ENCODE results near the gene SCAMP4. TPM values are rescaled to one million over a fixed set of nuclear protein-coding genes. Genes with fewer than 3 reads are reported as not detected.

SCAMP4 gene
- total and polyA plus RNA-seq, 9 of the 15 experiments (the other 6 are each of a cell fraction or from before 2014, with no cell fraction given): 0.81 to 45.9 (median 12.8) TPM

- TF ChIP-seq, protein P1, sequence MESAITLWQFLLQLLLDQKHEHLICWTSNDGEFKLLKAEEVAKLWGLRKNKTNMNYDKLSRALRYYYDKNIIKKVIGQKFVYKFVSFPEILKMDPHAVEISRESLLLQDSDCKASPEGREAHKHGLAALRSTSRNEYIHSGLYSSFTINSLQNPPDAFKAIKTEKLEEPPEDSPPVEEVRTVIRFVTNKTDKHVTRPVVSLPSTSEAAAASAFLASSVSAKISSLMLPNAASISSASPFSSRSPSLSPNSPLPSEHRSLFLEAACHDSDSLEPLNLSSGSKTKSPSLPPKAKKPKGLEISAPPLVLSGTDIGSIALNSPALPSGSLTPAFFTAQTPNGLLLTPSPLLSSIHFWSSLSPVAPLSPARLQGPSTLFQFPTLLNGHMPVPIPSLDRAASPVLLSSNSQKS (CRISPR knock-in tag; IDR thresholded peaks at IDR 0.05): no peak
- TF ChIP-seq ZBTB11 (CRISPR knock-in tag; IDR thresholded peaks at IDR 0.05): no peak
- TF ChIP-seq SRF (CRISPR knock-in tag; IDR thresholded peaks at IDR 0.05): peak in 1 of 2 experiments; percentile 13; a peak in 1 of 4 replicates
- TF ChIP-seq ATF1 (CRISPR knock-in tag; IDR thresholded peaks at IDR 0.05): no peak
- TF ChIP-seq ATF1 (tag; IDR thresholded peaks at IDR 0.05): peak; percentile 26; the same call in 1 of the 2 replicates
- TF ChIP-seq, protein P2, sequence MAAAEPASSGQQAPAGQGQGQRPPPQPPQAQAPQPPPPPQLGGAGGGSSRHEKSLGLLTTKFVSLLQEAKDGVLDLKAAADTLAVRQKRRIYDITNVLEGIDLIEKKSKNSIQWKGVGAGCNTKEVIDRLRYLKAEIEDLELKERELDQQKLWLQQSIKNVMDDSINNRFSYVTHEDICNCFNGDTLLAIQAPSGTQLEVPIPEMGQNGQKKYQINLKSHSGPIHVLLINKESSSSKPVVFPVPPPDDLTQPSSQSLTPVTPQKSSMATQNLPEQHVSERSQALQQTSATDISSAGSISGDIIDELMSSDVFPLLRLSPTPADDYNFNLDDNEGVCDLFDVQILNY (CRISPR knock-in tag; IDR thresholded peaks at IDR 0.05): no peak
- peak; percentile 28 for TF ChIP-seq TBP (optimal IDR thresholded peaks at IDR 0.05; ENCODE audit: low read depth, low read length)
- 0 out of 2 replicates have a peak, but pooled peaks have one; percentile 14 for TF ChIP-seq EGR1 (conservative IDR thresholded peaks at IDR 0.05)
- TF ChIP-seq, protein P3, sequence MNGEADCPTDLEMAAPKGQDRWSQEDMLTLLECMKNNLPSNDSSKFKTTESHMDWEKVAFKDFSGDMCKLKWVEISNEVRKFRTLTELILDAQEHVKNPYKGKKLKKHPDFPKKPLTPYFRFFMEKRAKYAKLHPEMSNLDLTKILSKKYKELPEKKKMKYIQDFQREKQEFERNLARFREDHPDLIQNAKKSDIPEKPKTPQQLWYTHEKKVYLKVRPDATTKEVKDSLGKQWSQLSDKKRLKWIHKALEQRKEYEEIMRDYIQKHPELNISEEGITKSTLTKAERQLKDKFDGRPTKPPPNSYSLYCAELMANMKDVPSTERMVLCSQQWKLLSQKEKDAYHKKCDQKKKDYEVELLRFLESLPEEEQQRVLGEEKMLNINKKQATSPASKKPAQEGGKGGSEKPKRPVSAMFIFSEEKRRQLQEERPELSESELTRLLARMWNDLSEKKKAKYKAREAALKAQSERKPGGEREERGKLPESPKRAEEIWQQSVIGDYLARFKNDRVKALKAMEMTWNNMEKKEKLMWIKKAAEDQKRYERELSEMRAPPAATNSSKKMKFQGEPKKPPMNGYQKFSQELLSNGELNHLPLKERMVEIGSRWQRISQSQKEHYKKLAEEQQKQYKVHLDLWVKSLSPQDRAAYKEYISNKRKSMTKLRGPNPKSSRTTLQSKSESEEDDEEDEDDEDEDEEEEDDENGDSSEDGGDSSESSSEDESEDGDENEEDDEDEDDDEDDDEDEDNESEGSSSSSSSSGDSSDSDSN (IDR thresholded peaks at IDR 0.05; ENCODE audit: borderline replicate concordance in 1 of 2, low read depth in 2 of 2, low read length in 2 of 2): 0 out of 4 replicates have a peak, but pooled peaks of 1 of the 2 experiments have one; percentile 31
- peak; percentile 35; the same call in 1 of the 2 replicates for TF ChIP-seq HCFC1 (IDR thresholded peaks at IDR 0.05; ENCODE audit: low read depth, low read length)
- TF ChIP-seq RNF2 (IDR thresholded peaks at IDR 0.05): no peak
- TF ChIP-seq NFRKB (IDR thresholded peaks at IDR 0.05; ENCODE audit: low read depth): peak; percentile 23; the same call in 1 of the 2 replicates
- no peak for TF ChIP-seq TEAD2 (tag; IDR thresholded peaks at IDR 0.05)
- no peak for TF ChIP-seq HNRNPK (IDR thresholded peaks at IDR 0.05; ENCODE audit: low read depth, low read length, poor library complexity, severe bottlenecking)
- TF ChIP-seq KDM4B (IDR thresholded peaks at IDR 0.05; ENCODE audit: borderline replicate concordance in 2 of 2, low read depth in 1 of 2): peak in 1 of 2 experiments; percentile 38; a peak in 1 of 4 replicates
- no peak for TF ChIP-seq ZNF507 (tag; conservative IDR thresholded peaks at IDR 0.05)
- TF ChIP-seq RAD21 (CRISPR knock-in tag; conservative IDR thresholded peaks at IDR 0.05 in 1 of 2, IDR thresholded peaks at IDR 0.05 in 1 of 2): peak; percentile 50 to 72
- no peak; the same call in 1 of the 2 replicates for TF ChIP-seq MAX (CRISPR knock-in tag; IDR thresholded peaks at IDR 0.05)
Measured at GRCh38 chr19:1864480-1865171, 40.6 kb upstream of the SCAMP4 start (continued).

All from K562 (cell line).